Measurements from ENCODE around the gene COL4A2.

- TF ChIP-seq ZNF157 (tag by site-specific recombination; IDR thresholded peaks at IDR 0.05) (no peak), CTCF (tag by site-specific recombination; IDR thresholded peaks at IDR 0.05) (no peak), TCF7L2 (IDR thresholded peaks at IDR 0.05; ENCODE audit: borderline replicate concordance, low read depth, low read length) (no peak)
Measured at GRCh38 chr13:110293037-110293436, 14.0 kb upstream of the COL4A2 start.
